Gastroesophageal sphincter (tissue), 3 donors: ENCODE data around the gene DCUN1D1.

Experiments
- POLR2A ChIP-seq, 2 donors: fragments of 450-650 bp; IDR thresholded peaks; one replicate each; pipeline ENCODE4 v1.6.1; 2017; ENCODE audit warnings: antibody characterized with exemption in 2 of 2, mild to moderate bottlenecking in 2 of 2, moderate library complexity in 1 of 2
- POLR2AphosphoS5 ChIP-seq: sonication (generic); formaldehyde crosslinking; IDR thresholded peaks from one replicate; pipeline ENCODE4 v1.6.1; 2017; ENCODE audit warnings: antibody characterized with exemption
- TF ChIP-seq, protein P1 (sequence below), 4 experiments: fragments of 200-600 bp in 2 of 4; fragments of 450-650 bp in 2 of 4; sonication (generic) in 1 of 4; IDR thresholded peaks; one replicate each; pipeline ENCODE4 v1.5.1; 2017 to 2019; ENCODE audit warnings: antibody characterized with exemption in 4 of 4, mild to moderate bottlenecking in 2 of 4, moderate library complexity in 2 of 4

DNA sequence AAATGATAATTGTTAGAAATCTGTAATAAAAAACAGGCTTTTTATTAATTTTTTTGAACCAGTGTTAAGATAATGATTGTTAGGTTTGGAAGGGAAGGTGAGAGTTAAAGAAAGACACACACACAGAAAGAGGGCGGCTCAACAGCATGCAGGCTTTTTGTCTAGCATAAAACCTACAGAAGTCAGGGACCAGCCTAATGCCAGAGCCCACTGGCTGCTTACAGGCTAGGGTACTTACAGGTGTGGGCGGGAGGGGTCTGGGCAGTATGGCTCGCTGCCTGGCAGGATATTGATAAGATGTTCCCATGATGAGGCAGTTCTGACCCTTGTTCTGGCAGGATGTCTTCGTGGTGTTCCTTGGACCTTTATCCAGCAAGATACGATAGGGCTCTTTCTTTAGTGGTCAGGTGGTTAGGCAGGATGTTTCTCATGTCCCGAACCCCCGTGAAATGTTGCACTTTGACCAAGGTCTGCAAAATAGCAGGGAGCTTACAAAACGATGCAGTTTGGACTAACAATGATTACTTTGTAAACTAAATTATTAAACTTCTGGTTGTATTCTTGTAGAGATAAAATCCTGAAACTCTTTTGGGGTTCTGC lies 84.7 kb downstream of the DCUN1D1 start:
- TF ChIP-seq, protein P1, sequence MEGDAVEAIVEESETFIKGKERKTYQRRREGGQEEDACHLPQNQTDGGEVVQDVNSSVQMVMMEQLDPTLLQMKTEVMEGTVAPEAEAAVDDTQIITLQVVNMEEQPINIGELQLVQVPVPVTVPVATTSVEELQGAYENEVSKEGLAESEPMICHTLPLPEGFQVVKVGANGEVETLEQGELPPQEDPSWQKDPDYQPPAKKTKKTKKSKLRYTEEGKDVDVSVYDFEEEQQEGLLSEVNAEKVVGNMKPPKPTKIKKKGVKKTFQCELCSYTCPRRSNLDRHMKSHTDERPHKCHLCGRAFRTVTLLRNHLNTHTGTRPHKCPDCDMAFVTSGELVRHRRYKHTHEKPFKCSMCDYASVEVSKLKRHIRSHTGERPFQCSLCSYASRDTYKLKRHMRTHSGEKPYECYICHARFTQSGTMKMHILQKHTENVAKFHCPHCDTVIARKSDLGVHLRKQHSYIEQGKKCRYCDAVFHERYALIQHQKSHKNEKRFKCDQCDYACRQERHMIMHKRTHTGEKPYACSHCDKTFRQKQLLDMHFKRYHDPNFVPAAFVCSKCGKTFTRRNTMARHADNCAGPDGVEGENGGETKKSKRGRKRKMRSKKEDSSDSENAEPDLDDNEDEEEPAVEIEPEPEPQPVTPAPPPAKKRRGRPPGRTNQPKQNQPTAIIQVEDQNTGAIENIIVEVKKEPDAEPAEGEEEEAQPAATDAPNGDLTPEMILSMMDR (IDR thresholded peaks at IDR 0.05): no peak
- no peak for TF ChIP-seq POLR2A (IDR thresholded peaks at IDR 0.05)
- TF ChIP-seq POLR2AphosphoS5: no peak
